HG03521 (cell line): ENCODE measurements around the gene RPS16.

Experiments used
- ATAC-seq: cut with Tn5 transposase; IDR thresholded peaks from one replicate; pipeline ENCODE4 v1.9.1; 2021; ENCODE audit warnings: mild to moderate bottlenecking, moderate library complexity; ENCODE audit not compliant: unreplicated experiment

Gene RPS16

DNA sequence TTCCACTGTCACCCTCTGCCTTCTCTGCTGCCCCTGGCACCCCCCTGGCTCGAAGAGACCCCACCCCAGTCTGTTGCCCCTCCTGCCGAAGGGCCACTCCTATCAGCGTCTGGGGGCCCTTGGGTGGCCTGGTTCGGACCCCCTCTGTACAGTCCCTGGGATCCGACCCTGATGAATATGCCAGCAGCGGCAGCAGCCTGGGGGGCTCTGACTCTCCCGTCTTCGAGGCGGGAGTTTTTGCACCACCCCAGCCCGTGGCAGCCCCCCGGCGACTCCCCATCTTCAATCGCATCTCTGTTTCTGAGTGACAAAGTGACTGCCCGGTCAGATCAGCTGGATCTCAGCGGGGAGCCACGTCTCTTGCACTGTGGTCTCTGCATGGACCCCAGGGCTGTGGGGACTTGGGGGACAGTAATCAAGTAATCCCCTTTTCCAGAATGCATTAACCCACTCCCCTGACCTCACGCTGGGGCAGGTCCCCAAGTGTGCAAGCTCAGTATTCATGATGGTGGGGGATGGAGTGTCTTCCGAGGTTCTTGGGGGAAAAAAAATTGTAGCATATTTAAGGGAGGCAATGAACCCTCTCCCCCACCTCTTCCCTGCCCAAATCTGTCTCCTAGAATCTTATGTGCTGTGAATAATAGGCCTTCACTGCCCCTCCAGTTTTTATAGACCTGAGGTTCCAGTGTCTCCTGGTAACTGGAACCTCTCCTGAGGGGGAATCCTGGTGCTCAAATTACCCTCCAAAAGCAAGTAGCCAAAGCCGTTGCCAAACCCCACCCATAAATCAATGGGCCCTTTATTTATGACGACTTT, 27.1 kb downstream of the RPS16 start:
- no peak for ATAC-seq

DNA sequence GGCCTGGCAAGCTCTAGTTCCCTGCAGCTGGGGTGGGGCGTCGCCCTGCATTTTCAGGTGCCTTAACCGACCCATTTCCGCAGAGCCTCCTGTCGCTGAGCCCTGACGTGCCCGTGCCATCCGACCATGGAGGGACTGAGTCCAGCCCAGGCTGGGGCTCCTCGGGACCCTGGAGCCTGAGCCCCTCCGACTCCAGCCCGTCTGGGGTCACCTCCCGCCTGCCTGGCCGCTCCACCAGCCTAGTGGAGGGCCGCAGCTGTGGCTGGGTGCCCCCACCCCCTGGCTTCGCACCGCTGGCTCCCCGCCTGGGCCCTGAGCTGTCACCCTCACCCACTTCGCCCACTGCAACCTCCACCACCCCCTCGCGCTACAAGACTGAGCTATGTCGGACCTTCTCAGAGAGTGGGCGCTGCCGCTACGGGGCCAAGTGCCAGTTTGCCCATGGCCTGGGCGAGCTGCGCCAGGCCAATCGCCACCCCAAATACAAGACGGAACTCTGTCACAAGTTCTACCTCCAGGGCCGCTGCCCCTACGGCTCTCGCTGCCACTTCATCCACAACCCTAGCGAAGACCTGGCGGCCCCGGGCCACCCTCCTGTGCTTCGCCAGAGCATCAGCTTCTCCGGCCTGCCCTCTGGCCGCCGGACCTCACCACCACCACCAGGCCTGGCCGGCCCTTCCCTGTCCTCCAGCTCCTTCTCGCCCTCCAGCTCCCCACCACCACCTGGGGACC, 27.9 kb downstream of the RPS16 start:
- no peak for ATAC-seq

- ATAC-seq = no peak
Measured at GRCh38 chr19:39407410-39407659, 28.4 kb downstream of the RPS16 start.

DNA sequence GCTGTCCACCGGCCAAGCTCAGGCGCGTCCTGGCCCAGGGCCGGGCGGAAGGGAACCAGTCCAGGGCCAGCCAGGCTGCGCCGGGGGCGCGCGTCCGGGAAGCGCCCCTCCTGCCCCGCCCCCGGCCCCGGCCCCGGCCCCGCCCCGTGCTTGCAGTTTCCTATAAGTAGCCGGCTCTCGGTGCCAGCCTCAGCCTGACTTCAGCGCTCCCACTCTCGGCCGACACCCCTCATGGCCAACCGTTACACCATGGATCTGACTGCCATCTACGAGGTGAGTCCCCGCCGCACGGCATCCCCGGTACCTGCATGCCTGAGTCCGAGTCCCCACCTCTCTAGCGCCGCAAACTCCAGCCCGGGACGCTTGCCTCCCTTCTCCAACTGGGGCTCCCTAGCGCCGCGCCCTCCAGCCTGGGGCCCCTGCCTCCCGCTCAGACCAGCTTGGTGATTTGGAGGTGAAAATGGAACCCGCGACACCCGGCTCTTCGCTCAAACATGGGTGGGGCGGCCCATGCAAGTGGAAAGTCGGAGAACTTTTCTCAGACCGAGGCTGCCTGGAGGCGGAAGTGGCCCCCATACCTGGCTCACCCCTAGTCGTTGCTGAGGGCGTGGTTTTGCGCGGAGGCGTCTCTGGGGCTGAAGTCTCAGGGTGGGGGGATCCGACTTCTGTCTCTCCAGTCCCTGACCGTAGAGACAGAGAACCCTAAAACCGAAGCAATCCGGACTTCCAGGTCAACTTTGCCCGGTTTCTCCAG, 28.9 kb downstream of the RPS16 start, which contains the start of gene ZFP36:
Gene ZFP36 (plus strand): TSS at position 192 of the 754 bp plus-strand sequence. CDS start 58 bp downstream, at position 250.
- ATAC-seq = no peak

GRCh38 chr19:39405958-39406655, 29.6 kb downstream of the RPS16 start:
- ATAC-seq = no peak

- no peak for ATAC-seq
Measured at GRCh38 chr19:39405261-39405957, 30.3 kb downstream of the RPS16 start.

- peak; percentile 23 for ATAC-seq
Measured at GRCh38 chr19:39403331-39404312, 32.1 kb downstream of the RPS16 start.

- no peak for ATAC-seq
Measured at GRCh38 chr19:39402346-39403300, 33.1 kb downstream of the RPS16 start.

DNA sequence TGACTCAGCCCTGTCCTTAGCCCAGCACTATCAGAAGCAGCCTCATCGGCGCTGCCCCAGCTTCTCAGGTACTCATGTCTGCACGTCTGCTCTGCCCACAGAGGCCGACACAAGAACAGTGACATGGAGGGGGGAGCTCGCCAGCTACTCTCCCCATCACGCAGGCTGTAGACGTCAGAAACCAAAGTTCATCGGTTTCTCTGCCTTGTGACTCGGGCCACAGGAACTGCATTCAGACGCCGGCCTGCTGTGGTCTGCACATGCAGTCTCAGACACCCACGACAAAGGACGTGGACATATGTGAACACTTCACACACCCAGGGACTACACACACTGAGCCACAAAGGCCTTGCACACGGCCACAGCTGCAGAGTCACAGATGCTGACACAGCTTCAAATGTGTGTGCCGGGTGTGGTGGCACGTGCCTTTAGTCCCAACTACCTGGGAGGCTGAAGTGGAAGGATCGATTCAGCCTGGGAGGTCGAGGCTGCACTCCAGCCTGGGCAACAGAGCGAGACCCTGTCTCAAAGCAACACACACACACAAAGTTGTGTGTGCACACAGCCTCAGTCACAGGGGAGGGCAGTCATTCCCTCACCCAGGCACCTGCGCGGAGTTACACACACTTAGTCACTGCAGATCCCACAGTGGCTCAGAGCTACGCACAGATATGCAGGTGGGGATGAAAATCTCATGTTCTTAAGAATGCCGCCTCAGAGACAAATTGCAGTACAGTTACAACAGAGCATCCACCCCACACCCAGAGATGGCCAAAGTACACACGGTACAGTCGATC, 34.0 kb downstream of the RPS16 start:
- no peak for ATAC-seq

DNA sequence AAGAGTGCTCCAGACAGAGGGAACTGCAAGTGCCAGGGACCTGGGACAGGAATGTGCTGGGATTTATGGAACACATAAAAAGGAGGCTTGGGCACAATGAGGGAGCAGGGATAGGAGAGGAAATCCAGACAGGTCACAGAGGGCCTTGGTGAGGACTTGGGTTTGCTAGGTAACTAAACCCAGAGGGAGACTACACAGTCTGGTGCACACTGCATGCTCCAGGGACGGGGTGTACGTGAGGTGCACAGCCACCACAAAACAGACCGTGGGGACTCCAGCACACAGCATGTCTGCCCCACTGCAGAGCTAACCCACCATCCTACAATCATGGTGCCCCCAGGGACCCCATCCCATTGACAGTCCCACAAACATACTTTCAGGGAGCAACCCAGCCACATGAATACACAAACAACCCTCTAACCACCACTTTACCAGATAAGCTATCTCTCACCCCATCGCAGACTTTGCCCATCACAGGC, 34.6 kb downstream of the RPS16 start:
- ATAC-seq = no peak

DNA sequence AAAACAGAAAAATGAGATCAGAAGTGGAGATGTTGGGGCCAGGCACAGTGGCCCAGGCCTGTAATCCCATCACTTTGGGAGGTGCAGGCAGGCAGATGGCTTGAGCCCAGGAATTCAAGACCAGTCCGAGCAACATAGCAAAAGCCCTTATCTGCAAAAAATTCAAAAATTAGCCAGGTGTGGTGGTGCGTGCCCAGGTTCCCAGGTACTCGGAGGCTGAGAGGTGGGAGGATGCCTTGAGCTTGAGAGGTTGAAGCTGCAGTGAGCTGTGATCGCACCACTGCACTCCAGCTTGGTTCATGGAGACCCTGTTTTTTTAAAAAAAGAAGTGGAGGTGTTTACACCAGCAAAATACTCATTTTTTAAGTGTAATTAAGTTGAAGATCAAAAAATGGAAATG, 35.7 kb downstream of the RPS16 start:
- no peak for ATAC-seq

- no peak for ATAC-seq
Measured at GRCh38 chr19:39399668-39400050, 36.1 kb downstream of the RPS16 start.

GRCh38 chr19:39398297-39398864, 37.4 kb downstream of the RPS16 start:
- no peak for ATAC-seq

DNA sequence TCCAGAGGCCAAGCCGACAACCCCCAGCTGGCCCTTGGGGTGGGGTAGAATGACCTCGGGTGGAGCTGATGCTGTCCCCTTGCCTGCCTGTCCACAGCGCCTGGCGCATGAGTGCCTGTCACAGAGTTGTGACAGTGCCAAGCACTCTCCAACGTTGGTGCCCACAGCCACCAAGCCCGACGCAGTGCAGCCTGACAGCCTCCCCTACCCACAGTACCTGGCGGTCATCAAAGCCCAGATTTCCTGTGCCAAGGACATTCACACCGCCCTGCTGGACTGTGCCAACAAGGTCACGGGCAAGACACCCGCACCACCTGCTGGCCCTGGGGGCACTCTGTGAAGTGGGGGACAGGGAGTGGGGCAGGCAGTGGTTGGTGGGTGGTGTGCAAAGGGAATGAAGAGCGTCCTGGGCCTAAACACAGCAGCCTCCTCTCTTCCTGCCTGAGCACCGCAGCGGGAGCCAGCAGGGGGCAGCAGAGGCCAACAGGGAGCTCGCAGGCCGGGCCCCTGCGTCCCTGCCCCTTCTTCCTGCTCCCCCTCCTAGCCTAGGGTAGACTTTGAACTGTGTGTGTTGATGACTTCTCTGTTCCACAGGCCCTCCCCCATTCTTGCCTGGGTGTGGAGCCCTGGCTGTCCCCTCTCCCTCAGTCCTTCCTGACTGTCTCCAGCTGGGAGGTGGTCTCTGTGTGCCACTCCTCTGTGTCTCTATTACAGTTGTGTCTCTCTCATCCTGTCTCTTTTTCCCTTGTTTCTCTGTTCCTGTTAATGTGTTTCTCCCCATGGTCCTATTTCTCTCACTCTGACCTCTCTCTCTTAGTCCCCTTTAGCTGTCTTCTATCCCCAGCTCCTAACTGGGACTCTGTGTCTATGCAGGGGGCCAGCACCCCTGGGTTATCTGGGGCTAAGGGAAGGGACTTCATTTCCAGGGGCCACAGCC, 38.1 kb downstream of the RPS16 start:
- peak; percentile 31 for ATAC-seq

- ATAC-seq = peak; percentile 92
Measured at GRCh38 chr19:39390751-39391437, 44.9 kb downstream of the RPS16 start, which contains the start of the genes MED29 and PAF1. Gene MED29, plus strand, starts transcription at chr19:39391378. Its CDS starts 45 bp downstream, at chr19:39391423. Gene PAF1, minus strand, starts transcription at chr19:39391106. Its CDS starts 242 bp downstream, at chr19:39390864.
